Measurements from ENCODE around the gene INHBE.

- TF ChIP-seq, protein P1, sequence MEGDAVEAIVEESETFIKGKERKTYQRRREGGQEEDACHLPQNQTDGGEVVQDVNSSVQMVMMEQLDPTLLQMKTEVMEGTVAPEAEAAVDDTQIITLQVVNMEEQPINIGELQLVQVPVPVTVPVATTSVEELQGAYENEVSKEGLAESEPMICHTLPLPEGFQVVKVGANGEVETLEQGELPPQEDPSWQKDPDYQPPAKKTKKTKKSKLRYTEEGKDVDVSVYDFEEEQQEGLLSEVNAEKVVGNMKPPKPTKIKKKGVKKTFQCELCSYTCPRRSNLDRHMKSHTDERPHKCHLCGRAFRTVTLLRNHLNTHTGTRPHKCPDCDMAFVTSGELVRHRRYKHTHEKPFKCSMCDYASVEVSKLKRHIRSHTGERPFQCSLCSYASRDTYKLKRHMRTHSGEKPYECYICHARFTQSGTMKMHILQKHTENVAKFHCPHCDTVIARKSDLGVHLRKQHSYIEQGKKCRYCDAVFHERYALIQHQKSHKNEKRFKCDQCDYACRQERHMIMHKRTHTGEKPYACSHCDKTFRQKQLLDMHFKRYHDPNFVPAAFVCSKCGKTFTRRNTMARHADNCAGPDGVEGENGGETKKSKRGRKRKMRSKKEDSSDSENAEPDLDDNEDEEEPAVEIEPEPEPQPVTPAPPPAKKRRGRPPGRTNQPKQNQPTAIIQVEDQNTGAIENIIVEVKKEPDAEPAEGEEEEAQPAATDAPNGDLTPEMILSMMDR (IDR thresholded peaks at IDR 0.05) = no peak
- no peak for TF ChIP-seq POLR2A (IDR thresholded peaks at IDR 0.05)
- TF ChIP-seq POLR2AphosphoS5 (IDR thresholded peaks at IDR 0.05) = no peak
These were observed 5.8 kb downstream of the INHBE start for GRCh38 chr12:57460841-57461275.

All from stomach (tissue), 4 donors.